ENCODE results near the gene PCDH7. TPM values are rescaled to one million over a fixed set of nuclear protein-coding genes. Genes with fewer than 3 reads are reported as not detected.

Gene PCDH7
- polyA plus RNA-seq, 1 experiment, result 18.5 TPM

DNA sequence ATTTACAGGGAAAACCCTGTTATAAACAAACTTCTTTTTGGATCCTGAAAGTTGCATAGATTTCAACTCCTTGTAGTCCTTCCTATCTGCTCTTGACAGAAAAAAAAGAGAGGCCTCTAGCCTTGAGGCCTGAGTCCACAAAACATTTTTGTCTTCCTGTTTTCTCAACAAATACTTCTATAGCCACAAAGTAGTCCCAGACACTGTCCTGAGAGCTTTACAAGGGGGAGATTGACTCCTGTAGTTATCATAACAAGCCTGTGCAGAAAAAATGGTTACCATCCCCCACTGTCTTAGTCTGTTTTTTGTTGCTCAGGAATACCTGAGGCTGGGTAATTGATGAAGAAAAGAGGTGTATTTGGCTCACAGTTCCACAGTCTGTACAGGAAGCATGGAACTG, 35.2 kb downstream of the PCDH7 start:
- Histone ChIP-seq H3K27me3 (ENCODE audit: control insufficient read depth, insufficient read depth, low read length) (no peaks in the 10 kb centered on the region), H3K27ac (ENCODE audit: low read depth, low read length) (no peak overlapping the region), H3K9me3 (ENCODE audit: control insufficient read depth, insufficient read depth, low read length) (no peaks in the 10 kb centered on the region), H3K4me3 (ENCODE audit: low read depth, low read length) (no peak overlapping the region)
- ChIA-PET CTCF (interaction anchor here (2.2 kb wide), 1 partner anchor 34 kb away, joined by 8 read pairs; no protein-coding TSS in a partner anchor), POLR2A (no interaction called here)
- no peak for DNase-seq (ENCODE audit: low read depth, low spot score)
- no peak for TF ChIP-seq CTCF (IDR thresholded peaks at IDR 0.05; ENCODE audit: low read depth, low read length)

DNA sequence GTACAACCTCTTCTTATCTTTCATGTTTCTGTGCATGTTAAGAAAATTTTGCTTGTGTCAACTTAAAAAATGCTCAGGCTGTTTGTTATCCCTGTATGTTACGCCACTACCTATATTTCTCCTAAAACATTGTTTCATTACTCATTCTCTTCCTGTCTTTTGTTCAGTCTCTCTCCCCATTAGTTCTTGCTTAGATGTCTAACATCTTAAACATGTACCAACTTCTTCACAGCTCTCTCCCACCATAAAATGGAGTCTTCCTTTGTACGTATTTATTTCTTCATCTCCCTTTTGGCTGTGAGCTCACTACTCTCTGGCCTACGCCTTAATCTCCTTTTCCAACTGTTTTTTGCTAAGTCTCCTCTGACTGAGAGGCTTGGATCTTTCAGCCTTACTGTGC, 36.4 kb downstream of the PCDH7 start:
- H3K27me3 ChIP-seq (ENCODE audit: control insufficient read depth, insufficient read depth, low read length), result no peaks in the 10 kb centered on the region
- no peak overlapping the region for H3K4me3 ChIP-seq (ENCODE audit: low read depth, low read length)
- DNase-seq (ENCODE audit: low read depth, low spot score), result no peak
- TF ChIP-seq CTCF (IDR thresholded peaks at IDR 0.05; ENCODE audit: low read depth, low read length), result no peak
- no peaks in the 10 kb centered on the region for H3K9me3 ChIP-seq (ENCODE audit: control insufficient read depth, insufficient read depth, low read length)
- ChIA-PET POLR2A (no interaction called here), CTCF (interaction anchor here (1.1 kb wide), 1 partner anchor 34 kb away, joined by 5 read pairs; no protein-coding TSS in a partner anchor)
- peak overlapping the region; percentile 77 for H3K27ac ChIP-seq (ENCODE audit: low read depth, low read length)

GRCh38 chr4:30757357-30757756, 37.2 kb downstream of the PCDH7 start:
- ChIA-PET POLR2A (no interaction called here), CTCF (interaction anchor here (1.0 to 1.5 kb wide), 3 partner anchors 14 to 35 kb away, joined by 3 to 5 read pairs (median 3); no protein-coding TSS in a partner anchor)
- DNase-seq (ENCODE audit: low read depth, low spot score), result peak; percentile 68
- no peak for TF ChIP-seq CTCF (IDR thresholded peaks at IDR 0.05; ENCODE audit: low read depth, low read length)
- Histone ChIP-seq H3K9me3 (ENCODE audit: control insufficient read depth, insufficient read depth, low read length) (no peaks in the 10 kb centered on the region), H3K4me3 (ENCODE audit: low read depth, low read length) (no peak overlapping the region), H3K27ac (ENCODE audit: low read depth, low read length) (peak overlapping the region; percentile 77), H3K27me3 (ENCODE audit: control insufficient read depth, insufficient read depth, low read length) (no peaks in the 10 kb centered on the region)

GRCh38 chr4:30760551-30760950, 40.4 kb downstream of the PCDH7 start:
- POLR2A ChIA-PET, result no interaction called here
- CTCF ChIA-PET, result interaction anchor here (1.0 kb wide), 1 partner anchor 39 kb away, joined by 3 read pairs; no protein-coding TSS in a partner anchor
- H3K9me3 ChIP-seq (ENCODE audit: control insufficient read depth, insufficient read depth, low read length), result no peaks in the 10 kb centered on the region

GRCh38 chr4:30763321-30763727, 43.2 kb downstream of the PCDH7 start:
- Histone ChIP-seq H3K27ac (ENCODE audit: low read depth, low read length) (no peak overlapping the region), H3K27me3 (ENCODE audit: control insufficient read depth, insufficient read depth, low read length) (no peaks in the 10 kb centered on the region), H3K9me3 (ENCODE audit: control insufficient read depth, insufficient read depth, low read length) (no peaks in the 10 kb centered on the region), H3K4me3 (ENCODE audit: low read depth, low read length) (no peak overlapping the region)
- no peak for TF ChIP-seq CTCF (IDR thresholded peaks at IDR 0.05; ENCODE audit: low read depth, low read length)
- ChIA-PET POLR2A (interaction anchor here (1.1 kb wide), 1 partner anchor 44 kb away, joined by 5 read pairs; no protein-coding TSS in a partner anchor), CTCF (no interaction called here)
- peak; percentile 32 for DNase-seq (ENCODE audit: low read depth, low spot score)

More at GRCh38 chr4:30760551-30760950, 40.4 kb downstream of the PCDH7 start:
- Histone ChIP-seq H3K27ac (ENCODE audit: low read depth, low read length) (no peak overlapping the region), H3K4me3 (ENCODE audit: low read depth, low read length) (no peak overlapping the region), H3K27me3 (ENCODE audit: control insufficient read depth, insufficient read depth, low read length) (no peaks in the 10 kb centered on the region)
- no peak for DNase-seq (ENCODE audit: low read depth, low spot score)
- TF ChIP-seq CTCF (IDR thresholded peaks at IDR 0.05; ENCODE audit: low read depth, low read length), result no peak

All from AG04450 (cell line).